ENCODE results near the gene PPM1J. TPM values are rescaled to one million over a fixed set of nuclear protein-coding genes. Genes with fewer than 3 reads are reported as not detected.

PPM1J gene
- total RNA-seq, 4 donors from 2014 or later: 6.6 to 22.1 (median 13.4) TPM

DNA sequence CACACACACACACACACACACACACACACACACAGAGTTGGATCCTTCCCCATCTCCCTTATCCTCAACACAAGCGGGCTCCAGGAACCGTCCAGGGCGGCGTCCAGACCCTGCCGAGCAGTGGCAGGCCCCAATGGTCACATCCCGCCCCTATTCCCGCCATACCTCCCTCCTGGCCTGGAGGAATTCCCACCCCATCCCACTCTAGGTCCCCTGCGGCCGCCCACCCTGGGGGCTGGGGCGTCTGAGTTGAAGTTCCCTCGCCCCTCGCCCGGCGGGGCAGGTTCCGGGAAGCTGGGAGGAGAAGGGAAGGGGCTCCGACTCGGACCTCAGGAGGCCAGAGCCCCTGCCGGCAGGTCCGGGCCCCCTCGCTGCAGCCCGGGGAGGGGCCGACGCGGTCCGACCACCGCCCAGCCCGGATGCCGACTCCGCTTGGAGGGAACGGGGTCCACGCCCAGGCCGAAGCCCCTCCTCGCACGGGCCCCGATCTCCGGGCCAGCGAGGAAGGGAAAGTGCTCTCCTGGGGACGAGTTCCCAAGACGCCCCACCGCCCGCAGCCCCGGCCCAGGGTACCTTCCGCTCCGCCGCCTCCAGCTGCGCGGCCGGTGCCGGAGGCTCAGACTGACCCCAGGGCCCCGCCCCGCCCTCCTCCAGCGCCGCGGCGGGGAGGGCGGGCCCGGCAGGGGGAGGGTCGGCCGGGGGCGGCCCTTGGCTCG, 8.5 kb downstream of the PPM1J start, which contains the start of gene RHOC:
Gene RHOC, minus strand, starts transcription at position 623 of the 716 bp plus-strand sequence. CDS start 3,328 bp downstream, outside the sequence.
- Histone ChIP-seq H3K9me3 (no peaks in the 10 kb centered on the region), H3K27me3 (no peaks in the 10 kb centered on the region), H3K36me3 (peaks cover 9% of the 10 kb centered on the region), H3K4me1 (peaks cover 47% of the 10 kb centered on the region), H3K4me3 (peak within 1 kb of the TSS; percentile 94), H3K27ac (peak within 1 kb of the TSS; percentile 95)
- no peak for DNase-seq (ENCODE audit: low spot score in 2 of 2)
- 1% methylated on average over 18 of the region's 61 CpGs for WGBS
- TF ChIP-seq EP300 (IDR thresholded peaks at IDR 0.05) (no peak), POLR2AphosphoS5 (IDR thresholded peaks at IDR 0.05) (no peak), POLR2A (IDR thresholded peaks at IDR 0.05) (peak in 1 of 2 donors; percentile 55)
- TF ChIP-seq, protein P1, sequence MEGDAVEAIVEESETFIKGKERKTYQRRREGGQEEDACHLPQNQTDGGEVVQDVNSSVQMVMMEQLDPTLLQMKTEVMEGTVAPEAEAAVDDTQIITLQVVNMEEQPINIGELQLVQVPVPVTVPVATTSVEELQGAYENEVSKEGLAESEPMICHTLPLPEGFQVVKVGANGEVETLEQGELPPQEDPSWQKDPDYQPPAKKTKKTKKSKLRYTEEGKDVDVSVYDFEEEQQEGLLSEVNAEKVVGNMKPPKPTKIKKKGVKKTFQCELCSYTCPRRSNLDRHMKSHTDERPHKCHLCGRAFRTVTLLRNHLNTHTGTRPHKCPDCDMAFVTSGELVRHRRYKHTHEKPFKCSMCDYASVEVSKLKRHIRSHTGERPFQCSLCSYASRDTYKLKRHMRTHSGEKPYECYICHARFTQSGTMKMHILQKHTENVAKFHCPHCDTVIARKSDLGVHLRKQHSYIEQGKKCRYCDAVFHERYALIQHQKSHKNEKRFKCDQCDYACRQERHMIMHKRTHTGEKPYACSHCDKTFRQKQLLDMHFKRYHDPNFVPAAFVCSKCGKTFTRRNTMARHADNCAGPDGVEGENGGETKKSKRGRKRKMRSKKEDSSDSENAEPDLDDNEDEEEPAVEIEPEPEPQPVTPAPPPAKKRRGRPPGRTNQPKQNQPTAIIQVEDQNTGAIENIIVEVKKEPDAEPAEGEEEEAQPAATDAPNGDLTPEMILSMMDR (IDR thresholded peaks at IDR 0.05): no peak

DNA sequence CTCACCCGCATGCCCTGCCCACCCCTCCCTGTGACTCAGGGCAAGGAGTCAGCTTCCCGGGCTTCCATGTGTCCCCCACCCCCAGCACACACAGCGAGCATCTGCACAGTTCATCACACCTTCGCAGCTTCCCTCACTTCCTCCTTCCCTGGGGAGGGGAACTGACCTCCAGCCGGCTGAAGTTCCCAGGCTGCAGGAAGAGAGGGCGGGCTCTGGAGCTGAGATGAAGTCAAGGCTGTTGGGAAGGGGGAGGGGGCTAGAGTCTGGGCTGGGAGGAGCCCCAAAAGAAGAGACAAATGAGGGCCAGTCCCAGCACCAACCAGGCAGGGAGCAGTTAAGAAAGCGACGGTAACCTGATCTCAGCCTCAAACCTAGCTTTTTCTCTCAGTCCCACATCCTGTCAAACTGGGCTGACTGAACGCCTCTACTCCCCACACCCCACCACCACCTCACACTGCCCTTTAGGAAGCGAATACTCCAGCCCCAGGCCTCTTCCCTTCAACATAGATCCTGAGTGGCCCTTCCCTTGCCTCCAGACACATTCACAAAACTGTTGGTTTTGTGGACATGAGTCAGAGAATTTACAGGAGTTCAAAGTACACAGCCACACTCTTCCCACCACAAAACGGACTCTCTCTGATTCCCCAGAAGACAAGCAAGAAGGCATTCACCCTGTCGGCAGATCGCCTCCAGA, 10.1 kb downstream of the PPM1J start:
- Histone ChIP-seq H3K27ac (peak overlapping the region; percentile 95), H3K9me3 (no peaks in the 10 kb centered on the region), H3K36me3 (peaks cover 9% of the 10 kb centered on the region), H3K27me3 (no peaks in the 10 kb centered on the region), H3K4me3 (peak overlapping the region; percentile 94), H3K4me1 (peaks cover 63% of the 10 kb centered on the region)
- 4% methylated on average over 13 of the region's 13 CpGs for WGBS
- DNase-seq (ENCODE audit: low spot score in 2 of 2): peak; percentile 91
- TF ChIP-seq, protein P1 (IDR thresholded peaks at IDR 0.05): no peak
- TF ChIP-seq POLR2AphosphoS5 (IDR thresholded peaks at IDR 0.05): peak in 1 of 3 donors; percentile 62
- TF ChIP-seq POLR2A (IDR thresholded peaks at IDR 0.05): no peak

DNA sequence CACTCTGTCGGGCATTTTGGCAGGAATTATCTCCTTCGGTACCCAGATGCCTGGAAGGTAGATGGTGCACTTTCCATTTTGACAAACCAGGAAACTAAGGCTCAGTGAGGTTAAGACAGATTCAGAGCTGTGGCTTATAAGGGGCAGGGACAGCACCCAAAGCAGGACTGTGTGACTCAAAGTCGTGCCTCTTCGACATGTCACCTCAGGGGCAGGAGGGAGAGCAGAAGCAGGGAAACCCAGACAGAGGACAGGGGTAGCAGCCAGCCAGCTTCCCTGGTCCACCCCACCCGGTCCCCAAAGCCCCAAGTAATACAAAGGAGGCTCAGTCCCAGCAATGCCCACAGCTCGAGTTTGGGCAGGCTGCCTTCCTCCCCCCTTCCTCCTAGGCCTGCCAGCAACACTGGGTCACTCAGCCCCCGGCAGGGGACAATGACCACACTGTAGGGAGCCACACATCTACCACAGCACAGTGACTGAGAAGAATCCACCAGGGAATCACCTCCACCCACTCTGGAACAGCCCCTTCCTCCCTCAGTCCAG, 10.7 kb downstream of the PPM1J start:
- 19% methylated on average over 6 of the region's 7 CpGs for WGBS
- TF ChIP-seq POLR2A (IDR thresholded peaks at IDR 0.05): no peak
- no peak for TF ChIP-seq POLR2AphosphoS5 (IDR thresholded peaks at IDR 0.05)
- TF ChIP-seq, protein P1 (IDR thresholded peaks at IDR 0.05): no peak
- TF ChIP-seq EP300 (IDR thresholded peaks at IDR 0.05): no peak
- Histone ChIP-seq H3K27ac (peak overlapping the region; percentile 95), H3K36me3 (peaks cover 9% of the 10 kb centered on the region), H3K27me3 (no peaks in the 10 kb centered on the region), H3K4me3 (peak overlapping the region; percentile 94), H3K9me3 (no peaks in the 10 kb centered on the region), H3K4me1 (peaks cover 69% of the 10 kb centered on the region)
- DNase-seq (ENCODE audit: low spot score in 2 of 2): peak in 1 of 2 donors; percentile 79

DNA sequence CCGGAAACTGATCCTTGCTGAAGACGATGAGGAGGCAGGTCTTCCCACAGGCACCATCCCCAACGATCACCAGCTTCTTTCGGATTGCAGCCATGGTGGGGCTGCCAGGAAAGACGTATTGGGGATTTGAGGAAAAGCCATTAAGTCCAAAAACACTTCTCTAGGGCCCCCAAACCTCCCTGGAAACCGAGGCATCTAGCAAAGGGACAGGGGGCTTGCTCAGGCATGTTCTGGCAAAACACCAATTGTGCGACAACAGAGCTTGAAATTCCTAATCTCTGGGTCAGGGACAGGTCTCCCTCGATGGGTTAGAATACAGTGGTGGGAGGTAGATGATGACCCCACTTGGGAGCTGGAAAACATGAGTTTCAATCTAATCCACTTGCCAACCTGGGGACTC, 11.4 kb downstream of the PPM1J start:
- Histone ChIP-seq H3K27ac (peak overlapping the region; percentile 95), H3K27me3 (no peaks in the 10 kb centered on the region), H3K4me1 (peaks cover 77% of the 10 kb centered on the region), H3K36me3 (peaks cover 10% of the 10 kb centered on the region), H3K9me3 (no peaks in the 10 kb centered on the region), H3K4me3 (no peak overlapping the region)
- TF ChIP-seq POLR2A (IDR thresholded peaks at IDR 0.05): no peak
- no peak for TF ChIP-seq POLR2AphosphoS5 (IDR thresholded peaks at IDR 0.05)
- TF ChIP-seq, protein P1 (IDR thresholded peaks at IDR 0.05): no peak
- TF ChIP-seq EP300 (IDR thresholded peaks at IDR 0.05): no peak
- no peak for DNase-seq (ENCODE audit: low spot score in 2 of 2)
- WGBS: 72% methylated on average over 7 of the region's 8 CpGs

Measured in suprapubic skin (tissue), 4 donors.